Coronary artery (tissue), 2 donors: ENCODE measurements around the gene EHD2.

Experiments
- DNase-seq: peaks from one replicate; pipeline ENCODE4 v3.0.0-alpha.2; 2017; ENCODE audit warnings: low spot score
- H3K27ac ChIP-seq, 2 donors: fragments of 200-600 bp; sonication (generic); one replicate each; pipeline ENCODE4 v1.5.1; 2016 to 2019
- H3K4me3 ChIP-seq: fragments of 200-600 bp; sonication (generic); 2 replicates; pipeline ENCODE4 v1.5.1; 2016; ENCODE audit warnings: mild to moderate bottlenecking, moderate library complexity
- TF ChIP-seq, protein P1 (sequence below): fragments of 200-600 bp; sonication (generic); IDR thresholded peaks from one replicate; pipeline ENCODE4 v1.5.1; 2019; ENCODE audit warnings: antibody characterized with exemption

The EHD2 gene

DNA sequence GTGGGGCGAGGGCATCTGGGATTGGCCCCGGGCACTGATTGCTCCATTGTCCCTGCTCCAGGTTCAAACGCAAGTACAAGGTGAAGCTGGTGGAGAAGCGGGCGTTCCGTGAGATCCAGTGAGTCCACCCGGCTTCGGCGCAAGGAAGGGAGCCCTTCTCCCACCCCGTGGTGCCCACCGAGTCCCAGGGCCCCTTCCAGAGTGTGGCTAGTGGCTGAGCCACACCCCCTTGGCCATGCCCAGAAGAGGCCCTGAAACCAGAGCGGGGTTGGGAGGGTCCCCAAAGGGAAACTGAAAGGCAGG lies 43.4 kb downstream of the EHD2 start:
- DNase-seq: no peak
- TF ChIP-seq, protein P1, sequence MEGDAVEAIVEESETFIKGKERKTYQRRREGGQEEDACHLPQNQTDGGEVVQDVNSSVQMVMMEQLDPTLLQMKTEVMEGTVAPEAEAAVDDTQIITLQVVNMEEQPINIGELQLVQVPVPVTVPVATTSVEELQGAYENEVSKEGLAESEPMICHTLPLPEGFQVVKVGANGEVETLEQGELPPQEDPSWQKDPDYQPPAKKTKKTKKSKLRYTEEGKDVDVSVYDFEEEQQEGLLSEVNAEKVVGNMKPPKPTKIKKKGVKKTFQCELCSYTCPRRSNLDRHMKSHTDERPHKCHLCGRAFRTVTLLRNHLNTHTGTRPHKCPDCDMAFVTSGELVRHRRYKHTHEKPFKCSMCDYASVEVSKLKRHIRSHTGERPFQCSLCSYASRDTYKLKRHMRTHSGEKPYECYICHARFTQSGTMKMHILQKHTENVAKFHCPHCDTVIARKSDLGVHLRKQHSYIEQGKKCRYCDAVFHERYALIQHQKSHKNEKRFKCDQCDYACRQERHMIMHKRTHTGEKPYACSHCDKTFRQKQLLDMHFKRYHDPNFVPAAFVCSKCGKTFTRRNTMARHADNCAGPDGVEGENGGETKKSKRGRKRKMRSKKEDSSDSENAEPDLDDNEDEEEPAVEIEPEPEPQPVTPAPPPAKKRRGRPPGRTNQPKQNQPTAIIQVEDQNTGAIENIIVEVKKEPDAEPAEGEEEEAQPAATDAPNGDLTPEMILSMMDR: no peak
- H3K4me3 ChIP-seq: no peak overlapping the region
- no peak overlapping the region for H3K27ac ChIP-seq

DNA sequence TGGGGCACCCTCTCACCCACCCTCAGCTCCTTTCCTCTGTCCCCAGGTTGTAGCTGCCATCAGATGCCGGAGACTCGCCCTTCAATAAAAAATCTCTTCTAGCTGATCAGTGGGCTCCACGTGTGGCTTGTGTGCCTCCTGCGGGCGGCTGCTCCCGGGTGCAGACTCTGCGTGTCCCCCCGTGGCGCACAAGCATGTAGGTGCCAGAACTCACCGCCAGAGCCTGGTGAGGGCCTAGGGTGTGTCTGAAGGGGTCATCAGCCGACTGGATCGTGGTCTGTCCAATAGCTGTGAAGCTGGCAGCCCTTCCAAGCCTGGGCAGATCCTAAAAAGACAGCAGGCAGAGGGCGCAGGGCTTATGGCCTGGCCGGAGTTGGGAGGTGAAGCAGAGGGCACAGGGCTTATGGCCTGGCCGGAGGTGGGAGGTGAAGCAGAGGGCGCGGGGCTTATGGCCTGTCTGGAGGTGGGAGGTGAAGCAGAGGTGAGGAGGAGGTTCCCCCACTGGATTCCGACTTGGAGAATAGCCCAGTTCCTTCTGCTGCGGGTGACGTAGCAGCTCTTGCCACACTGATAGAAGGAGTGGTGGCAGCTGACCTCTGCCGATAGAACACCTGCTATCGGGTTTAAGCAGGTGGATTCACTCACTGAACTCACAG lies 43.9 kb downstream of the EHD2 start:
- H3K27ac ChIP-seq: no peak overlapping the region
- no peak for DNase-seq

DNA sequence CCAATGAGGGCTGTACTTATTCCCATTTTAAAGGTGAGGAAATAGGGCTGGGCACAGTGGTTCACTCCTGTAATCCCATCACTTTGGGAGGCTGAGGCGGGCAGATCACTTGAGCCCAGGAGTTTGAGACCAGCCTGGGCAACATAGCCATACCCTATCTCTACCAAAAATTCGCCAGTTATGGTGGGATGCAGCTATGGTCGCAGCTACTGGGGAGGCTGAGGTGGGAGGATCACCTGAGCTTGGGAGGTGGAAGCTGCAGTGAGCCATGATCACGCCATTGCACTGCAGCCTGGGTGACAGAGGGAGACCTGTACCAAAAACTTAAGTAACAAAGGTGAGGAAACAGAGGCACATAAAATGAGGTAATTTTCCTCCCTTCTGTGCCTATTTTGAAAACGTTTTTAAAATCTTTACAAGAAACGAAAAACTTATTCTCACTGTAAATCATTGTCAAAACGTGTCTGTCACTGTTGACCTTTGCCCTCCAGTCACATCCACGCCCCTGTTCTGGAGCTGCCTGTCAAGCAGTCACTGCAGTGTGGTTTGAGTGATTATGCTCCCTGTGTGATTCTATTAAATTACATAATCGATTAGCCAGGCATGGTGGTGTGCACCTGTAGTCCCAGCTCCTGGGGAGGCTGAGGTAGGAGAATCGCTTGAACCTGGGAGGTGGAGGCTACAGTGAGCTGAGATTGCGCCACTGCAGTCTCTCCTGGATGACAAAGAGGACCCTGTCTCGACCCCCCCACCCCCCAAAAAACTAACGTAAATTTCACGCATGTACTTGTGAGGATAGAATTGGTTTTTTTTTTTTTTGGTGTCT lies 44.6 kb downstream of the EHD2 start:
- TF ChIP-seq, protein P1: no peak
- Histone ChIP-seq H3K4me3 (no peak overlapping the region), H3K27ac (no peak overlapping the region)
- DNase-seq: no peak

More for the DNA sequence above, 43.9 kb downstream of the EHD2 start:
- H3K4me3 ChIP-seq: no peak overlapping the region
- TF ChIP-seq, protein P1: no peak

DNA sequence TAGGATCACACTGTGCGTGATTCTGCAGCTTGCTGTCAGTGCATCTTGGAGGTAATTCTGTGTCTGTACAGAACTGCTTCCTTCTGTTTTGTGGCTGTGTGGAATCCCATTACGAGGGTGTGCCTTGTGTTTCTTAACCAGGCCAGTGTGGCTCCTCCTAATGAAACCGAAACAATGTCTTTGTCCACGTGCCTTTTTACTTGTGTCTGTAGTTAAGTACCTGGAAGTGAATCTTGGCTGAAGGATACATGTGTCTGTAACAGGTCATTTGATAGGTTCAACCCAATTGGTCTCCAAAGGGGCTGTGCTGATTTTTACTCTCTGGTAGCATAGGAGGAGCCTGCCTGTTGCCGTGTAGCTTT lies 45.2 kb downstream of the EHD2 start:
- DNase-seq: no peak
- no peak overlapping the region for H3K27ac ChIP-seq
- TF ChIP-seq, protein P1: no peak
- H3K4me3 ChIP-seq: no peak overlapping the region

DNA sequence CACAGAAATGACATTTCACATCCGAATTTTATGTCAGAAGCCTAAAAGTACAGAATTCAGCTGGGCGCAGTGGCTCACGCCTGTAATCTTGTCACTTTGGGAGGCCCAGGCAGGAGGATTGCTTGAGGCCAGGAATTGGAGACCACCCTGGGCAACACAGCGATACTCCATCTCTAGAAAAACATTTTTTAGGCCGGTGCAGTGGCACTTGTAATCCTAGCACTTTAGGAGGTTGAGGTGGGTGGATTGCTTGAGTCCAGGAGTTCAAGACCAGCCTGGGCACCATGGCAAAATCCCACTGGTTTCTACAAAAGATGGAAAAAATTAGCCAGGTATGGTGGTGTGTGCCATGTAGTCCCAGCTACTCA lies 47.4 kb downstream of the EHD2 start:
- H3K27ac ChIP-seq: no peak overlapping the region
- TF ChIP-seq, protein P1: no peak
- no peak for DNase-seq
- H3K4me3 ChIP-seq: no peak overlapping the region

DNA sequence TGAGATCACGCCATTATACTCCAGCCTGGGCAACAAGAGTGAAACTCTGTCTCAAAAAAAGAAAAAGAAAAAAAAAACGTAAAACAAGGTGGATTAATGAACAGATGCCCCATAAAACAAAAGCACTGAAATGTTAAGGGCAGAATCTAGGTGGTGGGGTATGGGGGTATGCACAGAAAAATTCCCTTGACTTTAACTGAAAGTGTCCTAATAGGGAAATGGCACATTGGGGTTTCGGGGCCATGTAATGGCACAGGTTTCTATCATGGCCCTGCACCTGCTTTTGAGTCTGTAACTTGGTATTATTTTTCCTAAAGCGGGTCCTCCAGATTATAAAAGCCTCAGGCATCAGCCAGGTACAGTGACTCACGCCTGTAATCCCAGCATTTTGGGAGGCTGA lies 48.3 kb downstream of the EHD2 start:
- TF ChIP-seq, protein P1: no peak
- Histone ChIP-seq H3K4me3 (no peak overlapping the region), H3K27ac (no peak overlapping the region)
- DNase-seq: no peak

DNA sequence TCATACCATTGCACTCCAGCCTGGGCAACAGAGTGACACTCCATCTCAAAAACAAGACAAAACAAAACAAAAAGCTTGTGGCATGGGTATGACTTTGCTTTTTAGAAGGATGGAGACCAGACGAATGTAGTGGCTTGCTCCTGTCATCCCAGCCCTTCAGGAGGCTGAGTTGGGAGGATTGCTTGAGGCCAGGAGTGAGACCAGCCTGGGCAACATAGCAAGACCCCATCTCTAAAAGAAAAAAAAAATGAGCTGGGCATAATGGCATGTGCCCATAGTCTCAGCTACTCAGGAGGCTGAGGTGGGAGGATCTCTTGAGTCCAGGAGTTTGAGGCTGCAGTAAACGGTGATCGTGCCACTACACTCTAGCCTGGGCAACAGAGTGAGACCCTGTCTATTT lies 48.9 kb downstream of the EHD2 start:
- no peak for DNase-seq
- Histone ChIP-seq H3K27ac (no peak overlapping the region), H3K4me3 (no peak overlapping the region)
- TF ChIP-seq, protein P1: no peak
